ENCODE measurements around the gene EBP.
A peak's percentile ranks its signal among the peaks of the same experiment; 100 is the strongest.

The EBP gene

GRCh38 chrX:48533165-48533564 lies 11.6 kb downstream of the EBP start:
- CTCF ChIA-PET = no interaction called here
- H3K4me3 ChIP-seq (ENCODE audit: low read depth, low read length) = no peak overlapping the region
- no peak for DNase-seq (ENCODE audit: low read depth, low spot score)
- POLR2A ChIA-PET = no interaction called here
- TF ChIP-seq CTCF (IDR thresholded peaks at IDR 0.05; ENCODE audit: insufficient read depth, low read length, missing control alignments) = no peak

- peak overlapping the region; percentile 78 for H3K4me3 ChIP-seq (ENCODE audit: low read depth, low read length)
- DNase-seq (ENCODE audit: low read depth, low spot score) = no peak
- no peak for TF ChIP-seq CTCF (IDR thresholded peaks at IDR 0.05; ENCODE audit: insufficient read depth, low read length, missing control alignments)
- CTCF ChIA-PET = interaction anchor here (0.7 to 1.7 kb wide), 5 partner anchors 9 to 16 kb away, joined by 3 to 6 read pairs (median 3); no protein-coding TSS in a partner anchor
- POLR2A ChIA-PET = no interaction called here
These were observed 17.2 kb downstream of the EBP start for GRCh38 chrX:48538641-48539344.

GRCh38 chrX:48539345-48540027 lies 17.9 kb downstream of the EBP start, which contains the start of gene TBC1D25:
Gene TBC1D25 (plus strand): TSS chrX:48539714. CDS start chrX:48539798, 84 bp downstream.
- ChIA-PET POLR2A (interaction anchor here (1.0 kb wide), 2 partner anchors 8 to 18 kb away, joined by 3 read pairs; partner anchors contain the start of gene EBP), CTCF (interaction anchor here (0.7 to 1.5 kb wide), 5 partner anchors 8 to 15 kb away, joined by 3 to 6 read pairs (median 3); no protein-coding TSS in a partner anchor)
- H3K4me3 ChIP-seq (ENCODE audit: low read depth, low read length) = peak within 1 kb of the TSS; percentile 78
- TF ChIP-seq CTCF (IDR thresholded peaks at IDR 0.05; ENCODE audit: insufficient read depth, low read length, missing control alignments) = peak; percentile 60
- DNase-seq (ENCODE audit: low read depth, low spot score) = peak; percentile 75

- DNase-seq (ENCODE audit: low read depth, low spot score) = no peak
- peak overlapping the region; percentile 78 for H3K4me3 ChIP-seq (ENCODE audit: low read depth, low read length)
- no peak for TF ChIP-seq CTCF (IDR thresholded peaks at IDR 0.05; ENCODE audit: insufficient read depth, low read length, missing control alignments)
- POLR2A ChIA-PET = interaction anchor here (1.0 kb wide), 2 partner anchors 8 to 18 kb away, joined by 3 read pairs; partner anchors contain the start of gene EBP
- CTCF ChIA-PET = interaction anchor here (1.1 to 1.5 kb wide), 4 partner anchors 8 to 15 kb away, joined by 3 to 6 read pairs (median 3); no protein-coding TSS in a partner anchor
These were observed 18.4 kb downstream of the EBP start for GRCh38 chrX:48540028-48540375.

- ChIA-PET CTCF (interaction anchor here (1.5 kb wide), 1 partner anchor 8 kb away, joined by 6 read pairs; no protein-coding TSS in a partner anchor), POLR2A (interaction anchor here (1.0 kb wide), 1 partner anchor 19 kb away, joined by 3 read pairs; the partner anchor contains the start of gene EBP)
- no peak for DNase-seq (ENCODE audit: low read depth, low spot score)
- TF ChIP-seq CTCF (IDR thresholded peaks at IDR 0.05; ENCODE audit: insufficient read depth, low read length, missing control alignments) = no peak
- peak overlapping the region; percentile 78 for H3K4me3 ChIP-seq (ENCODE audit: low read depth, low read length)
These were observed 18.9 kb downstream of the EBP start for GRCh38 chrX:48540480-48540879.
